ENCODE measurements around the gene TRIM2. TPM values are rescaled to one million over a fixed set of nuclear protein-coding genes. Genes with fewer than 3 reads are reported as not detected.

TRIM2 gene
- total RNA-seq, 8 experiments from 2014 or later: 41.9 to 184 (median 133) TPM

DNA sequence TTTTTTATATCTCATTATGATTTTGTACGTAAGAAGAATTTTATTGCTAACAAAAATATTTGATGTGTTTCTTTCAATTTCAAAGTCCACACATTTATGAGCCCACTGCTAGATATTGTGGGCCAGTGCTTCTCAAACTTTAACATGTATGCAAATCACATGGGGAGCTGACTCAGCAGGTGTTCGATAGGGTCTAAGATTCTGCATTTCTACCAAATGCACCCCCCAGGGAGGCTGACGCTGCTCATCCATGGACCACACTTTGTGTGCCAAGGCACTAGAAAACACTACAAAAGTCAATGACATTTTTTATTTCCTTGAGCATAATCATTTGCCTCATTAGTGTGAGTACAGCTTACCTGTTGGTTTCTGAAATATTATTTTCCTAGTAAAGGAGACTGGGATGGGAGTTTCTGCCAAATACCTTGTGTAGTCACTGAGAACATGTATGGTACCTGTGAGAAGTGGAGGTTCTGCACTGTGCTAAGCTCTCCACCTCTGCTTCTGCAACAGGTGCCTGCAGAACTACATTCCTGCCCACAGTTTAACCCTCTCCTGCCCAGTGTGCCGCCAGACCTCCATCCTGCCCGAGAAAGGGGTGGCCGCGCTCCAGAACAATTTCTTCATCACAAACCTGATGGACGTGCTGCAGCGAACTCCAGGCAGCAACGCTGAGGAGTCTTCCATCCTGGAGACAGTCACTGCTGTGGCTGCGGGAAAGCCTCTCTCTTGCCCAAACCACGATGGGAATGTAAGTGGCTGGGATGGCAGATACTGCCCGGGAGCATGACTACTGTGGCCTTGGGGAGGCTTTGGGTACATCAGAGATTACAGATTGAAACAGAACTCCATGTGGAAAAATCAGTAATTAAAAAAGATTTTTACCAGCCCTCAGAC lies 71.4 kb downstream of the TRIM2 start:
- H3K4me3 ChIP-seq: no peak overlapping the region
- no peak for ATAC-seq (replicated peaks in 6 of 8)
- peaks cover 0 to 3% of the 10 kb centered on the region in 2 donors for H3K4me1 ChIP-seq (replicated peaks in 1 of 2)
- no peak overlapping the region for H3K27ac ChIP-seq
- in situ Hi-C loops (cut with MboI; ENCODE audit: low pct_unique_long_range_greater_than_20kb in 2 of 9, low sequenced_read_pairs in 9 of 9, unreplicated experiment in 9 of 9): no loop called here
- 70 to 100% (median 90%) methylated on average over 1 to 7 of the region's 13 CpGs for WGBS, 10 experiments

DNA sequence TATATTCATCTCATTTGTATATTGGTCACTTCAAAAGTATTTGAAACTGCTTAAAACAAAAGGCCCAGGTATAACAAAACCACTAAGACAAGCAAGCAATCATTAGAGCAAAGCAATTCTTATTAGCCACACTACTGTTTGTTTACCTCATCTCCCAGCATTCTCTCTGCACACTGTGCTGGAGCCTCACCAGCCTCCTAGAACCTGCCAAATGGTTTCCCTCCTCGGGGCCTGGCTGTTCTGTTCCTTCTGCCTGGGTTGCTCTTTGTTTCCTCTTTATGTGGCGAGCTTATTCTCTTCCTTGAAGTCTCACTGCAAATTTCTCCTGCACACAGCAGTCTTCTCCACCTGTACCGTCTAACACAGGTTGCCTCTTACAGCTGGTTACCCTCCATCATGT lies 72.7 kb downstream of the TRIM2 start:
- WGBS, 10 experiments: 30 to 100% (median 67%) methylated on average over 1 to 3 of the region's 3 CpGs; no CpG with 5 or more reads in 3 of the 10 experiments
- H3K4me3 ChIP-seq: no peak overlapping the region
- H3K27ac ChIP-seq: no peak overlapping the region
- H3K4me1 ChIP-seq (replicated peaks in 1 of 2): peaks cover 0 to 3% of the 10 kb centered on the region in 2 donors
- ATAC-seq (replicated peaks in 6 of 8): no peak
- in situ Hi-C loops (cut with MboI; ENCODE audit: low pct_unique_long_range_greater_than_20kb in 2 of 9, low sequenced_read_pairs in 9 of 9, unreplicated experiment in 9 of 9): no loop called here

DNA sequence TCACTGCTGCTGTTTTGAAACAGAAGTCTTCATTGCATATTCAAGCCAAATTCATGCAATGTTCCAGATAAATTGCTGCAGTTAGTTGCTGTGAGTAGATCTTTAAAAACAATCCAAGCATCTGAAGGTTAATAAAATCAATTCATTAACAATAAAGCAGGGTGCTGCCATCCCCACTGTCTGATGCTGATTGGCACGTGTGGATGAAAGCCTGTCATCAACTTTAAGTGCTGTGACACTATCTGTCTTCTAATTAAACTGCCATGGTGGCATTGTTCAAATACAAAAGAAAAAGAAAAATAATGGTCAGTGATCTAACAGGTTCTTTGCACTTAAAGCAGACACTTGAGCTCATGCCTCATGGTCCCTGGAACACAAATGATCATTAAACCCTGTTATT lies 77.2 kb downstream of the TRIM2 start:
- WGBS, 10 experiments: 0 to 100% (median 25%) methylated on average over 1 of the region's 1 CpG; no CpG with 5 or more reads in 1 of the 10 experiments
- ATAC-seq (replicated peaks in 6 of 8): no peak
- in situ Hi-C loops (cut with MboI; ENCODE audit: low pct_unique_long_range_greater_than_20kb in 2 of 9, low sequenced_read_pairs in 9 of 9, unreplicated experiment in 9 of 9): no loop called here
- no peak overlapping the region for H3K4me3 ChIP-seq
- H3K27ac ChIP-seq: no peak overlapping the region
- no peaks in the 10 kb centered on the region for H3K4me1 ChIP-seq (replicated peaks in 1 of 2)

DNA sequence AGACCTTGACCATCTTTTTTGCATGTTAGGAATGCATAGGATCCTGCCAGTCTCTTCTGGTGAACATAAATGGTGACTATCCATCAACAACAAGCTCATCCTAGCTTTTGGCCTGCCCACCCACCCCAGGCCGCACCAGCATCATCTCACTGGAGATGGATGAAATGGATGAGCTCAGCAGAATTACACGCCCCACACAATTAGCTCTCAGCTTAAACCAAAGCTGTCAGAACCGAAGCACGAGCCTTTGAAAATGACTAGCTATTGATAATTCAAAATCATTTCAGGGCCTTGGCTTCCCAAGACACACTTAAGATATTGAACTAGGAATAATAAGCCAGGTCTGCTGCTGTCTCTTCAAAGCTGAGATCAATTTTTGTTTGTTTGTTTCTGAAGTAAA lies 77.8 kb downstream of the TRIM2 start:
- H3K4me3 ChIP-seq: no peak overlapping the region
- no peaks in the 10 kb centered on the region for H3K4me1 ChIP-seq (replicated peaks in 1 of 2)
- 82 to 100% (median 97%) methylated on average over 1 to 4 of the region's 4 CpGs; no CpG with 5 or more reads in 3 of the 10 experiments for WGBS, 10 experiments
- H3K27ac ChIP-seq: no peak overlapping the region
- in situ Hi-C loops (cut with MboI; ENCODE audit: low pct_unique_long_range_greater_than_20kb in 2 of 9, low sequenced_read_pairs in 9 of 9, unreplicated experiment in 9 of 9): no loop called here
- no peak for ATAC-seq (replicated peaks in 6 of 8)

DNA sequence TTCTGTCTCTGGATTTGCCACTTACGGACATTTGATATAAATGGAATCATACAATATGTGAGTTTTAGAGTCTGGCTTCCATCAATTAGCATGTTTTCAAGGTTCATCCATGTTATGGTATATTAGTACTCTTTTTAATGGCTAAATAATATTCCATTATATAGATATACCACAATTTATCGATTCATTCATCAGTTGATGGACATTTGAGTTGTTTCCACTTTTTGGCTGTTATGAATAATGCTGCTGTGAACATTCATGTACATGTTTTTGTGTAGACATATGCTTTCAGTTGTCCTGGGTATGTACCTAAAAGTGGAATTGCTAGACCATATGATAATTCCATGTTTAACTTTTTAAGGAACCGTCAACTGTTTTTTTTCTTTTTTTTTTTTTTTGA lies 79.0 kb downstream of the TRIM2 start:
- Histone ChIP-seq H3K27ac (no peak overlapping the region), H3K4me1 (replicated peaks in 1 of 2) (no peaks in the 10 kb centered on the region), H3K4me3 (no peak overlapping the region)
- ATAC-seq (replicated peaks in 6 of 8): no peak
- WGBS, 10 experiments: 75 to 100% (median 100%) methylated on average over 1 to 3 of the region's 3 CpGs
- in situ Hi-C loops (cut with MboI; ENCODE audit: low pct_unique_long_range_greater_than_20kb in 2 of 9, low sequenced_read_pairs in 9 of 9, unreplicated experiment in 9 of 9): no loop called here

DNA sequence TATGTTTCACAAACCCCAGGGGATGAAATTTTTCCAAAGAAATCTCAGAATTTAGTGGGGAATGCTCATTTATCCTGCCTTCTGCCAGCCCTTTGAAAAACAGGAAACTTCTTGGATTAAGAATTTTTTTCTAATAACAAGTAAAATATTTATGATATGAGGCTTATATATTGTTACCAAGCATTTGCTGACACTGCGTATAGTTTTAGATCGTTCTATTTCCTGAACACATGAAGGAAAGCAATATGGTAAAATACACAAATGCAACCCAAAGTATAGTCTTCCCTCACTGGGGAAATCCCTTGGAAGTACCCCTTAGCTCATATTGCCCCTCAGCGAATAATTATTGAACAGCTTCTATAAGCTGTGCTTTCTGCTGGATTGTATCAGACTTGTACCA lies 85.9 kb downstream of the TRIM2 start:
- H3K4me1 ChIP-seq (replicated peaks in 1 of 2): no peaks in the 10 kb centered on the region
- no peak for ATAC-seq (replicated peaks in 6 of 8)
- no peak overlapping the region for H3K4me3 ChIP-seq
- in situ Hi-C loops (cut with MboI; ENCODE audit: low pct_unique_long_range_greater_than_20kb in 2 of 9, low sequenced_read_pairs in 9 of 9, unreplicated experiment in 9 of 9): no loop called here
- no peak overlapping the region for H3K27ac ChIP-seq
- 83 to 100% (median 94%) methylated on average over 1 to 3 of the region's 3 CpGs; no CpG with 5 or more reads in 1 of the 10 experiments for WGBS, 10 experiments

DNA sequence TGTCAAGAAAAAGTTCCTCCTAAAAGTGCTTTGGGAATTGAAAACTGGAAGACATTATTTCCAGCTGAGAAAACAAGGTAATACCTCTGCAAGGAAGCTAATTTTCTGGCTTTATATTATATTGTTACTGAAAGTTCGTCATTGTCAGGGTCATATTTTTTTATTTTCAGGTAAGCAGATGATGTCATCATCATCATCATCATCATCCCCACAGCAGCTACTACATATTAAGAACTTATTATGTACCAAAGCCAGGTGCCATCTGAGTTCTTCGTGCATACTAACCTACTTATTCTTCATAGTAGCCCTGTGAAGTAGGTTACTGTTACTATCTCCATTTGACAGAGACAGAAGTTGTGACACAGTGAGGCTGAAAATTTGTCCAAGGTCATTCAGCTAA lies 87.3 kb downstream of the TRIM2 start:
- Histone ChIP-seq H3K4me1 (replicated peaks in 1 of 2) (peaks cover 0 to 5% of the 10 kb centered on the region in 2 donors), H3K4me3 (no peak overlapping the region), H3K27ac (no peak overlapping the region)
- ATAC-seq (replicated peaks in 6 of 8): no peak
- in situ Hi-C loops (cut with MboI; ENCODE audit: low pct_unique_long_range_greater_than_20kb in 2 of 9, low sequenced_read_pairs in 9 of 9, unreplicated experiment in 9 of 9): no loop called here
- WGBS, 10 experiments: 40 to 100% (median 96%) methylated on average over 1 to 2 of the region's 2 CpGs; no CpG with 5 or more reads in 3 of the 10 experiments

DNA sequence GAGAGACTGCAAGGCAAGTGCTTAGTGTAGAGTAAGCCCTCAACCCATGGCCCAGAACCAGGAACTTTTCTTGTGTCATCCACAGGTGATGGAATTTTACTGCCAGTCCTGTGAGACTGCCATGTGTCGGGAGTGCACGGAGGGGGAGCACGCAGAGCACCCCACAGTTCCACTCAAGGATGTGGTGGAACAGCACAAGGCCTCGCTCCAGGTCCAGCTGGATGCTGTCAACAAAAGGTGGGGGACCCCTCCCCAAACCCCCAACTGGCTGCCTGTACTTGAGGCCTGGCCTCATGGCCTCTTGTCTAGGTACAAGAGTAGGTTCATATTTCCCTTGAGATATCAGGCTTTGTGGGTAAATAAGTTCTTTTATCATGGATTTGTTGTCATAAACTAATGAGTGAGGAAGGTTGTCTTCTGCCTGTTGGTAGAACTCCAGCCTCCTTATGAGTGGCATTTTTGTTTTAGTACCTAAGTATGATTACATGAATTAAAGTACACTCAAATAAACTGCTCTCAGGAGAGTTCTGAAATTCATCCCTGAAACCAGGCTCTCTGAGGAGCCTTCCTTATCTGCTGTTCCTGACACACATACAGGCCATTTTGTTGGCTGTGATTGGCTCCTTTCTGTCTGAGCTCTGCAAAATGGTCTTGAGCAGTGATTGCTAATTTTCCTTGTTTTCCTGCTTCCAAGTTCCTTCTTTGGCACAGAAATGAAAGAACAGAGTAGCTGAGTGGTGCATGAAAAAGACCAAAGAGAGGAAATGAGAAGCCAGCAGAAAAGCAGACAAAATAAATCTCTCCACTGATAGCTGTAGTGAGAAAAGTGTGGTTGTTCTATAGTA lies 88.9 kb downstream of the TRIM2 start:
- H3K4me3 ChIP-seq: no peak overlapping the region
- WGBS, 10 experiments: 90 to 100% (median 100%) methylated on average over 1 to 4 of the region's 4 CpGs; no CpG with 5 or more reads in 5 of the 10 experiments
- no peak for ATAC-seq (replicated peaks in 6 of 8)
- peaks cover 13 to 20% of the 10 kb centered on the region in 2 donors for H3K4me1 ChIP-seq (replicated peaks in 1 of 2)
- H3K27ac ChIP-seq: no peak overlapping the region
- in situ Hi-C loops (cut with MboI; ENCODE audit: low pct_unique_long_range_greater_than_20kb in 2 of 9, low sequenced_read_pairs in 9 of 9, unreplicated experiment in 9 of 9): no loop called here

DNA sequence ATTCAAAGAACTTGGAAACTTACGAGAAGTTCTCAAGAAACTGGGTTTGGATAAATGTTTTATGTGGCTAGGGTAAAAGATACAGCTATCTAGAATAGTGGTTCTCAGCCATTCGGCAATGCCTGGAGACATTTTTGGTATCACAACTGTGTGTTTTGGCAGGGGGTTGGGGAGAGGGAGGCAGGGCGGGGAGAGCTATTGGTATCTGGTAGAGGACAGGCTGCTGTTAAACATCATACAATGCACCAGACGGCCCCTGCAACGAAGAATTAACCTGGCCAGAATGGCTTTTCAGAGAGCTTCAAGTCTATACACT lies 89.5 kb downstream of the TRIM2 start:
- in situ Hi-C loops (cut with MboI; ENCODE audit: low pct_unique_long_range_greater_than_20kb in 2 of 9, low sequenced_read_pairs in 9 of 9, unreplicated experiment in 9 of 9): no loop called here
- Histone ChIP-seq H3K4me1 (replicated peaks in 1 of 2) (peaks cover 13 to 20% of the 10 kb centered on the region in 2 donors), H3K4me3 (no peak overlapping the region), H3K27ac (no peak overlapping the region)
- WGBS, 10 experiments: 95 to 100% (median 100%) methylated on average over 1 to 4 of the region's 5 CpGs; no CpG with 5 or more reads in 4 of the 10 experiments
- no peak for ATAC-seq (replicated peaks in 6 of 8)

DNA sequence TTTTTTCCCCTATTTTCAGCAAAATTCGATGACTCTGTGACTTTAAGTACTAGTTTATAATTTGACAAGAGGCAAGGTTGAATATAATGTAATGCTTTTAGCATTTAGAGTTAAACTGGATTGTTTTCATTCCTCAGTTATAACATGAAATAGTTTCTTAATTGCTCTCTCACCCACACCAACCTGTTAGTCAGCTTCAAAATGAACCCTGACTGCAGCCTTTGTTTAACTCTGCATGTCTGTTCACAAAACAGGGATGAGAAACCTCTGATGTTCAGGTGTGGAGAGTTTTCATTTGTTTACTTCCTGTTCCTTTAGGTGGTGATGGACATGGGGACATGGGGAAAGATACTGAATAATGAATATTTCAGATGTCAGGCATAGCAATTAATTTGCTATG lies 90.4 kb downstream of the TRIM2 start:
- WGBS, 10 experiments: 43 to 100% (median 100%) methylated on average over 1 of the region's 1 CpG; no CpG with 5 or more reads in 3 of the 10 experiments
- no peak for ATAC-seq (replicated peaks in 6 of 8)
- in situ Hi-C loops (cut with MboI; ENCODE audit: low pct_unique_long_range_greater_than_20kb in 2 of 9, low sequenced_read_pairs in 9 of 9, unreplicated experiment in 9 of 9): no loop called here
- H3K4me1 ChIP-seq (replicated peaks in 1 of 2): peaks cover 13 to 20% of the 10 kb centered on the region in 2 donors
- H3K4me3 ChIP-seq: no peak overlapping the region
- no peak overlapping the region for H3K27ac ChIP-seq

DNA sequence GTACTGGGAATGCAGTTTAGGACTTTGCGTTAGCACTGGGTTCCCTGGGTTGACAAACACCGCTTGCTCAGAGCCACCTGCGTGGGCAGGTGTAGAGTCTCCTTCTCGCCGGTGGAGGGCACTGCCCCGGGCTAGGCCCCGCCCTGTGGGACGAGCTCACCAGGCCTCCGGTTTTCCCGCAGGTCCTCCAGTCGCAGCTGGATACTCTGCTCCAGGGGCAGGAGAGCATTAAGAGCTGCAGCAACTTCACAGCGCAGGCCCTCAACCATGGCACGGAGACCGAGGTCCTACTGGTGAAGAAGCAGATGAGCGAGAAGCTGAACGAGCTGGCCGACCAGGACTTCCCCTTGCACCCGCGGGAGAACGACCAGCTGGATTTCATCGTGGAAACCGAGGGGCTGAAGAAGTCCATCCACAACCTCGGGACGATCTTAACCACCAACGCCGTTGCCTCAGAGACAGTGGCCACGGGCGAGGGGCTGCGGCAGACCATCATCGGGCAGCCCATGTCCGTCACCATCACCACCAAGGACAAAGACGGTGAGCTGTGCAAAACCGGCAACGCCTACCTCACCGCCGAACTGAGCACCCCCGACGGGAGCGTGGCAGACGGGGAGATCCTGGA lies 91.0 kb downstream of the TRIM2 start:
- 85 to 100% (median 96%) methylated on average over 1 to 14 of the region's 40 CpGs; no CpG with 5 or more reads in 5 of the 10 experiments for WGBS, 10 experiments
- Histone ChIP-seq H3K27ac (no peak overlapping the region), H3K4me1 (replicated peaks in 1 of 2) (peaks cover 13 to 20% of the 10 kb centered on the region in 2 donors), H3K4me3 (no peak overlapping the region)
- no peak for ATAC-seq (replicated peaks in 6 of 8)
- in situ Hi-C loops (cut with MboI; ENCODE audit: low pct_unique_long_range_greater_than_20kb in 2 of 9, low sequenced_read_pairs in 9 of 9, unreplicated experiment in 9 of 9): no loop called here

DNA sequence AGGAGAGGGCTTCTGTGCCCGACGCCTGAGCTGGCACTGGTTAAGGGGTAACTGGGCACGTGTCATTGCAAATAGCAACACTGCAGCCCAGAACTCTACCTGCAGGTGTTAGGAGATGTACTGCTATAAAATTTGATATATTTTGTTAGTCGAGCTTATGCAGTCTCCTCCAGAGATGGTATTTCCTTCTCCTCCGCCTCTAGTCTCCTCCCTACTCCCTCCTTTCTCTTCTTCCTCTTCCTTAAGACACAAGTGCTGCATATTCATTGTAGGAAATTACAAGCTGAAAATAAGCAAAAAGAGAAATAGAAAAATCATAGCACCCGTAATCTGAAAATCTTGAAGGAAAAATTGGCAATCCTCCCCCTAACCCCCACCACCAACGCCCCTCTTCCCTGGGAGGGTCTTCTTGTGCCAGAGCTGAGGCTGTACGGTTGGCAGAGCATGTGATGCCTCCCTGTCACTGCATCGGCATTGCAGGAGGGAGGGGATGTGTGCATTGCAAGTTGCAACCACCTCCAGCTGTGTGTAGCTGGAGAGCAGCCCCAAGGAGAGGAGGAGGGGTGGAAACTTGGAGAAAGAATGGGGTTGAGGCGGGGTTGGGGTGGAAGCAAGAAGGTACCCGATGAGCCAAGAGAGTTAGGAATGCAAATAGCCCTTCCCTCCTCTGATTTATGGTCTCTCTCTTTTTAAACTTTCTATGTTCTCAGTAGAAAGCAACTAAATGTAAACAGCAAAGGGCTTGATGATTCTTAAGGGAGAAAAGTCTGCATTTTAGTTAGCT lies 92.0 kb downstream of the TRIM2 start:
- 36 to 96% (median 56%) methylated on average over 2 to 8 of the region's 11 CpGs; no CpG with 5 or more reads in 1 of the 10 experiments for WGBS, 10 experiments
- Histone ChIP-seq H3K4me3 (no peak overlapping the region), H3K27ac (peak overlapping the region in 1 of 2 donors; percentile 7), H3K4me1 (replicated peaks in 1 of 2) (peaks cover 13 to 20% of the 10 kb centered on the region in 2 donors)
- in situ Hi-C loops (cut with MboI; ENCODE audit: low pct_unique_long_range_greater_than_20kb in 2 of 9, low sequenced_read_pairs in 9 of 9, unreplicated experiment in 9 of 9): no loop called here
- peak; percentile 35 to 98 (median 96) for ATAC-seq (replicated peaks in 6 of 8)

Measured in motor neuron (in vitro differentiated cells).